CD14-positive monocyte (primary cell): Measurements from ENCODE around the gene ADGRG1. TPM values are rescaled to one million over a fixed set of nuclear protein-coding genes. Genes with fewer than 3 reads are reported as not detected.

Experiments
- DNase-seq, 3 donors: peaks; one replicate each; pipeline ENCODE4 v3.0.0-alpha.2; 2011 to 2022
- H2AFZ ChIP-seq: 2 replicates; pipeline ENCODE4 v1.6.0; 2012; ENCODE audit warnings: mild to moderate bottlenecking, low read depth, low read length, inconsistent platforms; ENCODE audit not compliant: insufficient read depth, poor library complexity, severe bottlenecking
- H3K27ac ChIP-seq, 2 donors: 1 replicate in 1 of 2; 2 replicates in 1 of 2; pipeline ENCODE4 v1.5.1; 2012 to 2013; ENCODE audit warnings: low read length in 2 of 2, control low read depth in 1 of 2, inconsistent platforms in 1 of 2, low read depth in 1 of 2, mild to moderate bottlenecking in 1 of 2
- H3K27me3 ChIP-seq, 2 donors: one replicate each; pipeline versions ENCODE4 v1.6.0 to v1.6.1; 2011 to 2013; ENCODE audit warnings: low read length in 2 of 2; ENCODE audit not compliant: control insufficient read depth in 2 of 2, insufficient read depth in 2 of 2
- H3K36me3 ChIP-seq, 2 donors: replicated peaks in 1 of 2; 1 replicate in 1 of 2; 2 replicates in 1 of 2; pipeline versions ENCODE4 v1.5.1 to v1.6.1; 2012 to 2013; ENCODE audit warnings: low read length in 2 of 2, control low read depth in 1 of 2, inconsistent platforms in 1 of 2, mild to moderate bottlenecking in 1 of 2; ENCODE audit not compliant: insufficient read depth in 2 of 2, control insufficient read depth in 1 of 2
- H3K4me1 ChIP-seq, 2 donors: 1 replicate in 1 of 2; 2 replicates in 1 of 2; pipeline versions ENCODE4 v1.5.1 to v1.6.1; 2012 to 2013; ENCODE audit warnings: low read length in 2 of 2, control low read depth in 1 of 2, inconsistent platforms in 1 of 2, mild to moderate bottlenecking in 1 of 2, moderate library complexity in 1 of 2; ENCODE audit not compliant: insufficient read depth in 2 of 2, control insufficient read depth in 1 of 2
- H3K4me2 ChIP-seq: replicated peaks from 2 replicates; pipeline ENCODE3; 2012; ENCODE audit warnings: low read length, moderate library complexity, mild to moderate bottlenecking; ENCODE audit not compliant: poor library complexity, severe bottlenecking; ENCODE audit errors: extremely low read depth
- H3K4me3 ChIP-seq, 3 experiments: fragments of 200-600 bp in 1 of 3; sonication (generic) in 1 of 3; replicated peaks in 1 of 3; 1 replicate in 2 of 3; 2 replicates in 1 of 3; pipeline ENCODE4 v1.5.1; 2011 to 2013; ENCODE audit warnings: low read length in 3 of 3, mild to moderate bottlenecking in 3 of 3, control low read depth in 2 of 3, low read depth in 2 of 3, inconsistent platforms in 1 of 3, moderate library complexity in 1 of 3
- H3K79me2 ChIP-seq: 2 replicates; pipeline ENCODE4 v1.6.0; 2012; ENCODE audit warnings: mild to moderate bottlenecking, control low read depth, inconsistent platforms, low read length, moderate library complexity; ENCODE audit not compliant: insufficient read depth
- H3K9ac ChIP-seq: 2 replicates; pipeline ENCODE4 v1.6.0; 2017; ENCODE audit warnings: low read length, mild to moderate bottlenecking; ENCODE audit not compliant: insufficient read depth, poor library complexity, severe bottlenecking
- H3K9me3 ChIP-seq, 2 donors: replicated peaks in 1 of 2; 1 replicate in 1 of 2; 2 replicates in 1 of 2; pipeline versions ENCODE4 v1.5.1 to v1.6.1; 2012 to 2013; ENCODE audit warnings: low read length in 2 of 2, control low read depth in 1 of 2; ENCODE audit not compliant: control insufficient read depth in 1 of 2, insufficient read depth in 1 of 2
- H4K20me1 ChIP-seq: 2 replicates; pipeline ENCODE4 v1.6.0; 2012; ENCODE audit warnings: mild to moderate bottlenecking, low read length, control low read depth, moderate library complexity; ENCODE audit not compliant: insufficient read depth
- H3K27ac Mint-ChIP-seq, 7 donors: one replicate each; pipeline ENCODE4 v1.8.0; 2020; ENCODE audit warnings: mild to moderate bottlenecking in 7 of 7, mixed read lengths in 7 of 7, moderate library complexity in 6 of 7, inconsistent platforms in 2 of 7
- H3K27me3 Mint-ChIP-seq, 3 donors: one replicate each; pipeline ENCODE4 v1.8.0; 2021 to 2022; ENCODE audit warnings: low read depth in 3 of 3, mild to moderate bottlenecking in 3 of 3, mixed read lengths in 3 of 3, moderate library complexity in 3 of 3, inconsistent platforms in 1 of 3
- H3K36me3 Mint-ChIP-seq, 2 donors: one replicate each; pipeline ENCODE4 v1.8.0; 2020; ENCODE audit warnings: mixed read lengths in 2 of 2, inconsistent platforms in 1 of 2, mild to moderate bottlenecking in 1 of 2
- H3K4me1 Mint-ChIP-seq: one replicate; pipeline ENCODE4 v1.8.0; 2020; ENCODE audit warnings: mild to moderate bottlenecking, mixed read lengths
- H3K4me3 Mint-ChIP-seq, 2 donors: one replicate each; pipeline ENCODE4 v1.8.0; 2020; ENCODE audit warnings: mild to moderate bottlenecking in 2 of 2, mixed read lengths in 2 of 2, moderate library complexity in 1 of 2
- H3K9me3 Mint-ChIP-seq, 7 donors: one replicate each; pipeline ENCODE4 v1.8.0; 2020 to 2022; ENCODE audit warnings: mixed read lengths in 7 of 7, mild to moderate bottlenecking in 6 of 7, moderate library complexity in 6 of 7, inconsistent platforms in 2 of 7
- CTCF ChIP-seq: fragments of 200-600 bp; IDR thresholded peaks from one replicate; pipeline ENCODE4 v1.8.0; 2022; ENCODE audit warnings: antibody characterized with exemption, mild to moderate bottlenecking
- WGBS: methylation state at CpG from one replicate; pipeline ENCODE4 v1.1.5; 2013; ENCODE audit warnings: missing lambda C conversion rate; ENCODE audit not compliant: insufficient coverage; 5-methylcytosine and 5-hydroxymethylcytosine counted together
- intact Hi-C, 2 donors: fragments of 100-400 bp; cut with micrococcal nuclease; formaldehyde crosslinking; loops; one replicate each; pipeline versions ENCODE4 v1.15.0 to v1.15.1; 2023
- polyA plus RNA-seq, 3 donors: library from polyadenylated mRNA; depleted of rRNA in 1 of 3; unstranded in 2 of 3; stranded (reverse) in 1 of 3; fragments of 300-500 nt in 2 of 3; fragments of >200 nt in 1 of 3; fragmentation: Illumina TruSeq in 2 of 3; gene quantifications; 1 replicate in 2 of 3; 2 replicates in 1 of 3; pipeline ENCODE4 v1.2.3, GENCODE V29; 2012 to 2021

ADGRG1 gene
- polyA plus RNA-seq, 3 donors = 0.07 to 0.39 (median 0.08) TPM

GRCh38 chr16:57700781-57701551 lies 72.5 kb downstream of the ADGRG1 start:
- H3K9me3 ChIP-seq = no peaks in the 10 kb centered on the region

GRCh38 chr16:57701759-57702371 lies 73.4 kb downstream of the ADGRG1 start:
- TF ChIP-seq CTCF = no peak
- Mint-ChIP-seq H3K4me1 (no peaks in the 10 kb centered on the region), H3K9me3 (peaks cover 0 to 3% (median 0%) of the 10 kb centered on the region in 7 donors)

More at GRCh38 chr16:57700781-57701551, 72.5 kb downstream of the ADGRG1 start:
- Histone ChIP-seq H2AFZ (no peak overlapping the region), H3K36me3 (no peaks in the 10 kb centered on the region), H3K4me1 (no peaks in the 10 kb centered on the region), H3K4me3 (no peak overlapping the region), H3K27me3 (no peaks in the 10 kb centered on the region), H3K79me2 (no peaks in the 10 kb centered on the region), H3K4me2 (no peak overlapping the region), H3K9ac (no peak overlapping the region), H3K27ac (no peak overlapping the region), H4K20me1 (no peaks in the 10 kb centered on the region)
- intact Hi-C loops = no loop called here
- no peak for TF ChIP-seq CTCF
- Mint-ChIP-seq H3K9me3 (peaks cover 0 to 3% (median 0%) of the 10 kb centered on the region in 7 donors), H3K36me3 (no peaks in the 10 kb centered on the region), H3K4me1 (no peaks in the 10 kb centered on the region), H3K27ac (peak overlapping the region in 1 of 7 donors; percentile 7), H3K27me3 (peaks cover 0 to 2% (median 1%) of the 10 kb centered on the region in 3 donors), H3K4me3 (no peak overlapping the region)
- no peak for DNase-seq
- 74% methylated on average over 4 of the region's 10 CpGs for WGBS

More at GRCh38 chr16:57701759-57702371, 73.4 kb downstream of the ADGRG1 start:
- Histone ChIP-seq H3K79me2 (no peaks in the 10 kb centered on the region), H3K27ac (no peak overlapping the region), H2AFZ (no peak overlapping the region), H4K20me1 (no peaks in the 10 kb centered on the region), H3K9ac (no peak overlapping the region), H3K4me3 (no peak overlapping the region), H3K36me3 (no peaks in the 10 kb centered on the region), H3K4me1 (no peaks in the 10 kb centered on the region), H3K9me3 (no peaks in the 10 kb centered on the region), H3K27me3 (no peaks in the 10 kb centered on the region), H3K4me2 (no peak overlapping the region)
- intact Hi-C loops = no loop called here
- Mint-ChIP-seq H3K4me3 (no peak overlapping the region), H3K36me3 (no peaks in the 10 kb centered on the region), H3K27ac (no peak overlapping the region), H3K27me3 (peaks cover 0 to 3% (median 2%) of the 10 kb centered on the region in 3 donors)
- 96% methylated on average over 20 of the region's 23 CpGs for WGBS
- no peak for DNase-seq
